ENCODE results near the gene RPS27. TPM values are rescaled to one million over a fixed set of nuclear protein-coding genes. Genes with fewer than 3 reads are reported as not detected.
"Not testable (repeated sequence)": the region's sequence is repeated elsewhere in the genome, so short reads cannot be mapped to it uniquely, and the experiment has no call there.

The RPS27 gene
- total RNA-seq, 1 donor from 2014 or later, result 1,459 TPM

GRCh38 chr1:153960206-153960605, 30.4 kb upstream of the RPS27 start:
- DNase-seq (ENCODE audit: low read depth in 2 of 2), result no peak

GRCh38 chr1:153961421-153961820, 29.1 kb upstream of the RPS27 start:
- DNase-seq (ENCODE audit: low read depth in 2 of 2), result peak; percentile 19 to 55

GRCh38 chr1:153962088-153963029, 28.2 kb upstream of the RPS27 start:
- peak in 1 of 2 donors; percentile 58 for DNase-seq (ENCODE audit: low read depth in 2 of 2)

GRCh38 chr1:153963030-153963849, 27.3 kb upstream of the RPS27 start, which contains the start of gene SLC39A1:
Gene SLC39A1, minus strand, starts transcription at chr1:153963537. Its CDS starts 822 bp downstream, at chr1:153962715.
- DNase-seq (ENCODE audit: low read depth in 2 of 2), result peak; percentile 94 to 98

GRCh38 chr1:153963850-153964331, 26.7 kb upstream of the RPS27 start:
- peak in 1 of 2 donors; percentile 45 for DNase-seq (ENCODE audit: low read depth in 2 of 2)

GRCh38 chr1:153967107-153967999, 23.2 kb upstream of the RPS27 start, which contains the start of gene CREB3L4:
Gene CREB3L4, plus strand, starts transcription at chr1:153967902. Its CDS starts 624 bp downstream, at chr1:153968526.
- DNase-seq (ENCODE audit: low read depth in 2 of 2), result peak; percentile 95 to 99

GRCh38 chr1:153968000-153968363, 22.6 kb upstream of the RPS27 start:
- no peak for DNase-seq (ENCODE audit: low read depth in 2 of 2)

- DNase-seq (ENCODE audit: low read depth in 2 of 2), result no peak
Observed at GRCh38 chr1:153968408-153968807, 22.2 kb upstream of the RPS27 start.

GRCh38 chr1:153968972-153969371, 21.6 kb upstream of the RPS27 start:
- no peak for DNase-seq (ENCODE audit: low read depth in 2 of 2)

GRCh38 chr1:153970346-153970745, 20.2 kb upstream of the RPS27 start:
- DNase-seq (ENCODE audit: low read depth in 2 of 2), result no peak

- DNase-seq (ENCODE audit: low read depth in 2 of 2), result no peak
Observed at GRCh38 chr1:153973071-153973470, 17.5 kb upstream of the RPS27 start.

GRCh38 chr1:153973525-153973924, 17.0 kb upstream of the RPS27 start:
- DNase-seq (ENCODE audit: low read depth in 2 of 2), result no peak

GRCh38 chr1:153976819-153977249, 13.7 kb upstream of the RPS27 start:
- no peak for DNase-seq (ENCODE audit: low read depth in 2 of 2)

- DNase-seq (ENCODE audit: low read depth in 2 of 2), result peak; percentile 55 to 89
Observed at GRCh38 chr1:153977250-153978240, 13.0 kb upstream of the RPS27 start, which contains the start of gene JTB. Gene JTB, minus strand, starts transcription at chr1:153977674. Its CDS starts 422 bp downstream, at chr1:153977252.

- DNase-seq (ENCODE audit: low read depth in 2 of 2), result no peak
Observed at GRCh38 chr1:153978274-153978909, 12.2 kb upstream of the RPS27 start.

- not testable (repeated sequence) for DNase-seq (ENCODE audit: low read depth in 2 of 2)
Observed at GRCh38 chr1:153979091-153979490, 11.5 kb upstream of the RPS27 start.

GRCh38 chr1:153981735-153982134, 8.8 kb upstream of the RPS27 start:
- DNase-seq (ENCODE audit: low read depth in 2 of 2), result not testable (repeated sequence)

GRCh38 chr1:153984123-153984894, 6.3 kb upstream of the RPS27 start:
- DNase-seq (ENCODE audit: low read depth in 2 of 2), result no peak

Measured in dermis microvascular lymphatic vessel endothelial cell (primary cell).